ENCODE measurements around the gene DTX4.

Gene DTX4

GRCh38 chr11:59191095-59191494, 19.2 kb downstream of the DTX4 start:
- Histone ChIP-seq H3K36me3 (ENCODE audit: control insufficient read depth, insufficient read depth, low read length) (peaks cover 80% of the 10 kb centered on the region), H3K27ac (ENCODE audit: insufficient read depth, low read depth, low read length, poor library complexity, severe bottlenecking) (no peak overlapping the region), H3K4me1 (ENCODE audit: control insufficient read depth, insufficient read depth, low read length) (peaks cover 2% of the 10 kb centered on the region), H3K4me3 (ENCODE audit: insufficient read depth, low read depth, low read length) (no peak overlapping the region), H3K9me3 (ENCODE audit: control insufficient read depth, low read length) (no peaks in the 10 kb centered on the region), H3K27me3 (ENCODE audit: control insufficient read depth, insufficient read depth, low read length, poor library complexity, severe bottlenecking) (no peaks in the 10 kb centered on the region)
- 90 to 94% methylated on average over 4 of the region's 4 CpGs for WGBS, 2 experiments

GRCh38 chr11:59191890-59192289, 20.0 kb downstream of the DTX4 start:
- Histone ChIP-seq H3K36me3 (ENCODE audit: control insufficient read depth, insufficient read depth, low read length) (peaks cover 88% of the 10 kb centered on the region), H3K27ac (ENCODE audit: insufficient read depth, low read depth, low read length, poor library complexity, severe bottlenecking) (no peak overlapping the region), H3K9me3 (ENCODE audit: control insufficient read depth, low read length) (no peaks in the 10 kb centered on the region), H3K4me1 (ENCODE audit: control insufficient read depth, insufficient read depth, low read length) (no peaks in the 10 kb centered on the region), H3K4me3 (ENCODE audit: insufficient read depth, low read depth, low read length) (no peak overlapping the region), H3K27me3 (ENCODE audit: control insufficient read depth, insufficient read depth, low read length, poor library complexity, severe bottlenecking) (no peaks in the 10 kb centered on the region)
- 94 to 97% methylated on average over 8 of the region's 8 CpGs for WGBS, 2 experiments

- H3K27ac ChIP-seq (ENCODE audit: insufficient read depth, low read depth, low read length, poor library complexity, severe bottlenecking) = no peak overlapping the region
- no peaks in the 10 kb centered on the region for H3K27me3 ChIP-seq (ENCODE audit: control insufficient read depth, insufficient read depth, low read length, poor library complexity, severe bottlenecking)
- peaks cover 86% of the 10 kb centered on the region for H3K36me3 ChIP-seq (ENCODE audit: control insufficient read depth, insufficient read depth, low read length)
- H3K9me3 ChIP-seq (ENCODE audit: control insufficient read depth, low read length) = no peaks in the 10 kb centered on the region
- 93 to 96% methylated on average over 4 of the region's 4 CpGs for WGBS, 2 experiments
- H3K4me1 ChIP-seq (ENCODE audit: control insufficient read depth, insufficient read depth, low read length) = no peaks in the 10 kb centered on the region
- H3K4me3 ChIP-seq (ENCODE audit: insufficient read depth, low read depth, low read length) = no peak overlapping the region
Measured at GRCh38 chr11:59192446-59193020, 20.6 kb downstream of the DTX4 start.

- Histone ChIP-seq H3K27me3 (ENCODE audit: control insufficient read depth, insufficient read depth, low read length, poor library complexity, severe bottlenecking) (no peaks in the 10 kb centered on the region), H3K36me3 (ENCODE audit: control insufficient read depth, insufficient read depth, low read length) (peaks cover 77% of the 10 kb centered on the region), H3K9me3 (ENCODE audit: control insufficient read depth, low read length) (no peaks in the 10 kb centered on the region), H3K4me3 (ENCODE audit: insufficient read depth, low read depth, low read length) (no peak overlapping the region), H3K4me1 (ENCODE audit: control insufficient read depth, insufficient read depth, low read length) (no peaks in the 10 kb centered on the region), H3K27ac (ENCODE audit: insufficient read depth, low read depth, low read length, poor library complexity, severe bottlenecking) (no peak overlapping the region)
- 96% methylated on average over 10 of the region's 10 CpGs for WGBS, 2 experiments
Measured at GRCh38 chr11:59193587-59194130, 21.7 kb downstream of the DTX4 start.

- H3K4me3 ChIP-seq (ENCODE audit: insufficient read depth, low read depth, low read length) = no peak overlapping the region
- 91% methylated on average over 4 of the region's 4 CpGs for WGBS, 2 experiments
- no peaks in the 10 kb centered on the region for H3K27me3 ChIP-seq (ENCODE audit: control insufficient read depth, insufficient read depth, low read length, poor library complexity, severe bottlenecking)
- no peaks in the 10 kb centered on the region for H3K4me1 ChIP-seq (ENCODE audit: control insufficient read depth, insufficient read depth, low read length)
- peaks cover 79% of the 10 kb centered on the region for H3K36me3 ChIP-seq (ENCODE audit: control insufficient read depth, insufficient read depth, low read length)
- no peaks in the 10 kb centered on the region for H3K9me3 ChIP-seq (ENCODE audit: control insufficient read depth, low read length)
- no peak overlapping the region for H3K27ac ChIP-seq (ENCODE audit: insufficient read depth, low read depth, low read length, poor library complexity, severe bottlenecking)
Measured at GRCh38 chr11:59195586-59195985, 23.7 kb downstream of the DTX4 start.

- H3K9me3 ChIP-seq (ENCODE audit: control insufficient read depth, low read length) = no peaks in the 10 kb centered on the region
- 91 to 93% methylated on average over 2 of the region's 2 CpGs for WGBS, 2 experiments
- no peaks in the 10 kb centered on the region for H3K27me3 ChIP-seq (ENCODE audit: control insufficient read depth, insufficient read depth, low read length, poor library complexity, severe bottlenecking)
- H3K36me3 ChIP-seq (ENCODE audit: control insufficient read depth, insufficient read depth, low read length) = peaks cover 79% of the 10 kb centered on the region
- no peak overlapping the region for H3K27ac ChIP-seq (ENCODE audit: insufficient read depth, low read depth, low read length, poor library complexity, severe bottlenecking)
- no peaks in the 10 kb centered on the region for H3K4me1 ChIP-seq (ENCODE audit: control insufficient read depth, insufficient read depth, low read length)
- H3K4me3 ChIP-seq (ENCODE audit: insufficient read depth, low read depth, low read length) = no peak overlapping the region
Measured at GRCh38 chr11:59196777-59197176, 24.8 kb downstream of the DTX4 start.

- no peaks in the 10 kb centered on the region for H3K4me1 ChIP-seq (ENCODE audit: control insufficient read depth, insufficient read depth, low read length)
- no peak overlapping the region for H3K4me3 ChIP-seq (ENCODE audit: insufficient read depth, low read depth, low read length)
- H3K27ac ChIP-seq (ENCODE audit: insufficient read depth, low read depth, low read length, poor library complexity, severe bottlenecking) = no peak overlapping the region
- peaks cover 77% of the 10 kb centered on the region for H3K36me3 ChIP-seq (ENCODE audit: control insufficient read depth, insufficient read depth, low read length)
- WGBS, 2 experiments = 92 to 94% methylated on average over 9 of the region's 9 CpGs
- no peaks in the 10 kb centered on the region for H3K9me3 ChIP-seq (ENCODE audit: control insufficient read depth, low read length)
- H3K27me3 ChIP-seq (ENCODE audit: control insufficient read depth, insufficient read depth, low read length, poor library complexity, severe bottlenecking) = no peaks in the 10 kb centered on the region
Measured at GRCh38 chr11:59197991-59198390, 26.1 kb downstream of the DTX4 start.

- H3K27me3 ChIP-seq (ENCODE audit: control insufficient read depth, insufficient read depth, low read length, poor library complexity, severe bottlenecking) = no peaks in the 10 kb centered on the region
- H3K4me3 ChIP-seq (ENCODE audit: insufficient read depth, low read depth, low read length) = no peak overlapping the region
- H3K36me3 ChIP-seq (ENCODE audit: control insufficient read depth, insufficient read depth, low read length) = peaks cover 75% of the 10 kb centered on the region
- H3K9me3 ChIP-seq (ENCODE audit: control insufficient read depth, low read length) = no peaks in the 10 kb centered on the region
- no peak overlapping the region for H3K27ac ChIP-seq (ENCODE audit: insufficient read depth, low read depth, low read length, poor library complexity, severe bottlenecking)
- WGBS, 2 experiments = 78 to 89% methylated on average over 2 of the region's 2 CpGs
- no peaks in the 10 kb centered on the region for H3K4me1 ChIP-seq (ENCODE audit: control insufficient read depth, insufficient read depth, low read length)
Measured at GRCh38 chr11:59198726-59199125, 26.8 kb downstream of the DTX4 start.

GRCh38 chr11:59199546-59200422, 27.9 kb downstream of the DTX4 start:
- H3K9me3 ChIP-seq (ENCODE audit: control insufficient read depth, low read length) = no peaks in the 10 kb centered on the region
- H3K36me3 ChIP-seq (ENCODE audit: control insufficient read depth, insufficient read depth, low read length) = peaks cover 76% of the 10 kb centered on the region
- WGBS, 2 experiments = 94 to 96% methylated on average over 14 of the region's 14 CpGs
- no peak overlapping the region for H3K4me3 ChIP-seq (ENCODE audit: insufficient read depth, low read depth, low read length)
- H3K27ac ChIP-seq (ENCODE audit: insufficient read depth, low read depth, low read length, poor library complexity, severe bottlenecking) = peak overlapping the region; percentile 9
- H3K4me1 ChIP-seq (ENCODE audit: control insufficient read depth, insufficient read depth, low read length) = no peaks in the 10 kb centered on the region
- H3K27me3 ChIP-seq (ENCODE audit: control insufficient read depth, insufficient read depth, low read length, poor library complexity, severe bottlenecking) = no peaks in the 10 kb centered on the region

GRCh38 chr11:59200423-59200746, 28.5 kb downstream of the DTX4 start:
- Histone ChIP-seq H3K4me1 (ENCODE audit: control insufficient read depth, insufficient read depth, low read length) (no peaks in the 10 kb centered on the region), H3K4me3 (ENCODE audit: insufficient read depth, low read depth, low read length) (no peak overlapping the region), H3K27me3 (ENCODE audit: control insufficient read depth, insufficient read depth, low read length, poor library complexity, severe bottlenecking) (no peaks in the 10 kb centered on the region), H3K36me3 (ENCODE audit: control insufficient read depth, insufficient read depth, low read length) (peaks cover 76% of the 10 kb centered on the region), H3K27ac (ENCODE audit: insufficient read depth, low read depth, low read length, poor library complexity, severe bottlenecking) (no peak overlapping the region), H3K9me3 (ENCODE audit: control insufficient read depth, low read length) (no peaks in the 10 kb centered on the region)
- 94 to 96% methylated on average over 4 of the region's 4 CpGs for WGBS, 2 experiments
